ENCODE data around the gene ABLIM1.

The ABLIM1 gene

GRCh38 chr10:114643158-114643557 is 14.9 kb downstream of the ABLIM1 start:
- no peak overlapping the region for H3K4me3 ChIP-seq (ENCODE audit: low read depth in 1 of 2, low read length in 2 of 2)
- H3K27me3 ChIP-seq (ENCODE audit: control insufficient read depth in 1 of 2, insufficient read depth in 2 of 2, low read length in 2 of 2): no peaks in the 10 kb centered on the region
- H3K36me3 ChIP-seq (ENCODE audit: insufficient read depth, low read length): no peaks in the 10 kb centered on the region
- no peaks in the 10 kb centered on the region for H3K9me3 ChIP-seq (ENCODE audit: low read length)
- peaks cover 4% of the 10 kb centered on the region for H3K4me1 ChIP-seq (ENCODE audit: insufficient read depth, low read length)
- H3K27ac ChIP-seq (ENCODE audit: low read depth, low read length): no peak overlapping the region
- no peak overlapping the region for H3K9ac ChIP-seq (ENCODE audit: low read length)

DNA sequence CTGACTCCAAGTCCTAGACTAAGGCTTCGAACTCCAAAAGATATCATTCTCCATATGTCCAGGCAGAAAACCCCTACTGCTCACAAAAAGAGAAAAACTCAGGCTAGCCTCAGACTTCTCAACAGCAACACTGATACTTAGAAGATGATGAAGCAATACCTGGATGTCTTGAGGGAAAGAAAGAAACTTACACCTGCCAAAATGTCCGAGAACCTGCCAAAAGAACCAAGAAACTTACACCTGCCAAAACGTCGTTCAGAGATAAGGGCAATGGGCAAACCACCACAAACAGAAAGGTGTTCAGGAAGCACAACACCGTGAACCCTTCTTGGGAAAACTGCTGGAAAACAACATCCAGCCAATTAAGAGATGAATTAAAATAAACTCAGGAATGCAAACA is 15.3 kb downstream of the ABLIM1 start:
- Histone ChIP-seq H3K4me1 (ENCODE audit: insufficient read depth, low read length) (peaks cover 4% of the 10 kb centered on the region), H3K27ac (ENCODE audit: low read depth, low read length) (no peak overlapping the region), H3K9me3 (ENCODE audit: low read length) (no peaks in the 10 kb centered on the region), H3K27me3 (ENCODE audit: control insufficient read depth in 1 of 2, insufficient read depth in 2 of 2, low read length in 2 of 2) (no peaks in the 10 kb centered on the region), H3K4me3 (ENCODE audit: low read depth in 1 of 2, low read length in 2 of 2) (no peak overlapping the region), H3K36me3 (ENCODE audit: insufficient read depth, low read length) (no peaks in the 10 kb centered on the region), H3K9ac (ENCODE audit: low read length) (no peak overlapping the region)

DNA sequence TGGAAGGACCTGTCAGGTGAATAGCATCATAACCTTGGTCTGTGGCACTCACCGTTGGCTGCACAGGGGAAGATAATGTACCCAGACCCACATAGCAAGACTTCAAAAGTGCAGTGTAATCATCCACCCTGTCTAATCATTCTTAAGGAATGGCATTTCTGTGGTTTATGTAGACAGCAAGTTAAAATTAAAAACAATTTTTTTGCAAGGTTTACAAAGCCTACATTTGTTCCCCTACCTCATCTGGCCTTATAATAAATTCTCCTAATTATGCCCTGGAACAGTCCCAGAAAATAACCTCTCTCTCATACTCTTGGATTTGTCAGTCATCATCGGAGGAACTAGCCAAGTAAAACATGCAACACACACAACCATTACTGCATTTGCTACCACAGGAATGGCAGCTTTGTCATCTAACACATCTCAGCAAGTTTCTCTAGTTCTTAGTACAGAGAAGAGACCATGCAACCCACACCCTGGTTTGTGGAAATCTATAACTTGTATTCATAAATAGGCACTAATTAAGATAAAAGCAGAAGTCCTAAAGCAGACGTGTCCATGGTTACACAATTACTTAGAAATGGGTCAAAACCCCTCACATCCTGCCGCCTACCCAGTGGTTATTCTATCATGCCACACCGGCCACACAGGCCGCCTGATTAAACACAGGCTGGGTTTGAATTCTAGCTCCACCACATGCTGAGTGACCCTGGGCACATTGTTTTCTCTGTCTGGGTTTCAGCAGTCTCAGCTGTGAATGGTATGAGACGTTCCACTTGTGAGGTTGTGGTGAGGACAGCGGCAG is 19.1 kb downstream of the ABLIM1 start:
- Histone ChIP-seq H3K36me3 (ENCODE audit: insufficient read depth, low read length) (no peaks in the 10 kb centered on the region), H3K4me1 (ENCODE audit: insufficient read depth, low read length) (peaks cover 4% of the 10 kb centered on the region), H3K27ac (ENCODE audit: low read depth, low read length) (no peak overlapping the region), H3K27me3 (ENCODE audit: control insufficient read depth in 1 of 2, insufficient read depth in 2 of 2, low read length in 2 of 2) (peaks cover 0 to 4% of the 10 kb centered on the region in 2 donors), H3K9ac (ENCODE audit: low read length) (no peak overlapping the region), H3K9me3 (ENCODE audit: low read length) (no peaks in the 10 kb centered on the region), H3K4me3 (ENCODE audit: low read depth in 1 of 2, low read length in 2 of 2) (no peak overlapping the region)

GRCh38 chr10:114635797-114636550 is 22.1 kb downstream of the ABLIM1 start:
- Histone ChIP-seq H3K4me3 (ENCODE audit: low read depth in 1 of 2, low read length in 2 of 2) (no peak overlapping the region), H3K27me3 (ENCODE audit: control insufficient read depth in 1 of 2, insufficient read depth in 2 of 2, low read length in 2 of 2) (peaks cover 11 to 25% of the 10 kb centered on the region in 2 donors), H3K9ac (ENCODE audit: low read length) (no peak overlapping the region), H3K36me3 (ENCODE audit: insufficient read depth, low read length) (no peaks in the 10 kb centered on the region), H3K9me3 (ENCODE audit: low read length) (no peaks in the 10 kb centered on the region), H3K27ac (ENCODE audit: low read depth, low read length) (no peak overlapping the region), H3K4me1 (ENCODE audit: insufficient read depth, low read length) (peaks cover 19% of the 10 kb centered on the region)

DNA sequence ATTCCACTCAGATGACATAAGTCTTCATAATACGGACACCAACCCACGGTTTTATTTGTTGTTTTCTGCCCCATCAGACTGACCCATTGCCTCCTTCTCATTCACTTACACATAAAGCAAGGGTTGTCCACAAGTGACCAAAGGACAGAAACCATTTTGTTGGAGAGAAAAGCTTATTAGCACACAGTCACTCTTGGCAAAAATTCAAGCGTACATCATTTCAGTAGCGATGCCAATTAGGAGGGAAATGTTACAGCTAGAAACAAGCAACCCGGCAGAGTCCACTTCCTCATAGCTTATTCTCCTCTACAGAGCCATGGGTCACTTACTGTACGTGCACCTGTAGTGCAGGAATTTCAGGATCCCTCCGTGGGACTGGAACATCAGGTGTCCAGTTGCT is 23.0 kb downstream of the ABLIM1 start:
- peaks cover 19% of the 10 kb centered on the region for H3K4me1 ChIP-seq (ENCODE audit: insufficient read depth, low read length)
- H3K27ac ChIP-seq (ENCODE audit: low read depth, low read length): no peak overlapping the region
- H3K4me3 ChIP-seq (ENCODE audit: low read depth in 1 of 2, low read length in 2 of 2): no peak overlapping the region

DNA sequence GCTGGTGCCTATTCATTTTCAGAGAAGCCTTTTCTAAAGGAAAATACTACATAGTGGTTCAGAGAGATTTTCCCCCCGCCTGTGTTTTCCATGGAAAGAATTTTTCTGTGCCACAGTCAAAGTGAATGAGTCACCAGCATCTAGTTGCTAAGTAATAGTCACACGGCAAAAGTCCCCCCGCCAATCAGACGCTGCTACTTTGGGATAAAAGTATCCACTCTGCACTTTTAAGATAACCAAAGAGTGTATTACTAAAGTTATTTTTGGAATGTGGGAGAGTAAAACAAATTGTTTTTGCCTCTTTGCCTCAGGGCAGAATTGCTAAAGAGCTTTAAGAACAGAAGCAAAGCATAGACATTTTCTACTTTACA is 23.5 kb downstream of the ABLIM1 start:
- peaks cover 19% of the 10 kb centered on the region for H3K4me1 ChIP-seq (ENCODE audit: insufficient read depth, low read length)
- H3K27me3 ChIP-seq (ENCODE audit: control insufficient read depth in 1 of 2, insufficient read depth in 2 of 2, low read length in 2 of 2): peaks cover 15 to 28% of the 10 kb centered on the region in 2 donors
- H3K9ac ChIP-seq (ENCODE audit: low read length): no peak overlapping the region
- no peak overlapping the region for H3K4me3 ChIP-seq (ENCODE audit: low read depth in 1 of 2, low read length in 2 of 2)
- H3K9me3 ChIP-seq (ENCODE audit: low read length): no peaks in the 10 kb centered on the region
- H3K27ac ChIP-seq (ENCODE audit: low read depth, low read length): no peak overlapping the region
- no peaks in the 10 kb centered on the region for H3K36me3 ChIP-seq (ENCODE audit: insufficient read depth, low read length)

More for the DNA sequence above, 23.0 kb downstream of the ABLIM1 start:
- no peaks in the 10 kb centered on the region for H3K9me3 ChIP-seq (ENCODE audit: low read length)
- no peak overlapping the region for H3K9ac ChIP-seq (ENCODE audit: low read length)
- H3K36me3 ChIP-seq (ENCODE audit: insufficient read depth, low read length): no peaks in the 10 kb centered on the region
- peaks cover 11 to 28% of the 10 kb centered on the region in 2 donors for H3K27me3 ChIP-seq (ENCODE audit: control insufficient read depth in 1 of 2, insufficient read depth in 2 of 2, low read length in 2 of 2)

DNA sequence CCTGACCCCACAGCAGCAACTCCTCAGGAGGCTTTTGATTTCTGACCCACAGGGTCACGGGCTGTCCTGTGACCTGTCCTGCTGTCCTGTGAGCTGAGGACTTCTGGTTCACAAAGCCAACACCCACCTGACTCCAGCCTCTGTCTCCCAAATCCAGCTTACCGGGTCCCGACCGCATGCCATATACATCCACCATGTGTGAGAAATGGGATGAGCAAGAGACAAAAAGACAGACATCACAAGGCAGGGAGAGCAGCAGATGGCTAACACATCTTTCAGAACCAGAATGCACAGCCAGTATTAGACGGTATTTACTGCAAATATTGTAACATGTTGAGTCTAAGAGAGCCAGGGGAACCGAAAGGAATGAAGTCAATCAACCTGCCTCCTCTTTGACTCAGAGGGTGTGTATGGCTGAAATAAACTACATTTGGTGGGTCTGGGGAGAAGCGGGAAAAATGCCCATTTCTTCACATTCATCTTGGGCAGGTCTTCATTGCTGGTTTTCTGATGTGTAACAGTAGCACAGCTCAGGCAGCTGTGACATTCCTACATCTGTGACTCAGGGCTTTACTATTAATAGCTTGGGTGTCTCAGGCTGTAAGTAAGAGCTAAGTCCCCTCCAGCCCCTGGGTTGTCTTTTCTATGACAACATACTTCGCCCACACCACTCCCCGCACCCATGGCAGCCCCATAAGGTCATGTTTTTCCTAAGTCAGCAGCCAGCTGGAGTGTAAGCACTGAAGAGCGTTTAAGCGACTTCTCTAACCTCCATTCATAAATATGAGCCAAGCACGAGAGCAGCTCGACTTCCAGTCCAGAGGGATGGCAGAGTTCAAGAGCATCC is 25.0 kb downstream of the ABLIM1 start:
- Histone ChIP-seq H3K9ac (ENCODE audit: low read length) (no peak overlapping the region), H3K9me3 (ENCODE audit: low read length) (no peaks in the 10 kb centered on the region), H3K27ac (ENCODE audit: low read depth, low read length) (peak overlapping the region; percentile 46), H3K4me3 (ENCODE audit: low read depth in 1 of 2, low read length in 2 of 2) (peak overlapping the region in 1 of 2 donors; percentile 61), H3K4me1 (ENCODE audit: insufficient read depth, low read length) (peaks cover 19% of the 10 kb centered on the region), H3K36me3 (ENCODE audit: insufficient read depth, low read length) (no peaks in the 10 kb centered on the region), H3K27me3 (ENCODE audit: control insufficient read depth in 1 of 2, insufficient read depth in 2 of 2, low read length in 2 of 2) (peaks cover 17 to 28% of the 10 kb centered on the region in 2 donors)

DNA sequence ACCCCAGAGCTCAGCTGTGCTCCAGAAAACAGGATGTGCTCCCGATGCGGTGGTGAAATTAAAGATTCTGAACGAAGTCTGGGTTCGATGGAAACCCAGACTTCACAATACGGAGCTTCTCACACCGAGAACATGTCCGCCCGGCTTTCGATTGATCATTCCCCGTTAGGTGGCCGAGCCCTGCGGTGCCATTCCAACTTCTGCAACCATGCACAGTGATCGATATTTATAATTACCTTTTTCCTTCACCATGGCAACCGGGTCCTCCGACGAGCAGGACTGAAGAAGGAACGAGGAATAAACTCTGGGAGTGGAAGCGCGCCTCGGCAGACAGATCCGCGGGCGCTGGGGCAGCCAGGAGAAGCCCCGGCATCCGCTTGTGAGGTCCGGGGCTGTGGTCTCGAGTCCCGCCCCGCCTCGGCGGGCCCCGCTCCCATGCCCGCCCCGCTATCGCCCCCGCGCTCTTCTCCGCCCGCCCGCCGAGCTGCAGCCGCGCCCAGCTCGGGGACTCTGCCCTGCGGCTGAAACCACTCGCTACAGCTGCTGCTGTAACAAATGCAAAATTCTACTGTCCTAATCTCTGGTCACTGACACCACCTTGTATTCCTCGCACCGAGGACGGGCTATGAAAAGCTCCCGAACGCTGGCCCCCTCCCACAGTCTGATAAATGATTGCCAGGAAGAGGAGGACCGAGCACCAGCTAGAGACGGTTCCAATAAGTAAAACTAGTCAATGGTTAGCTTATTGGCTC is 26.2 kb downstream of the ABLIM1 start:
- peak overlapping the region; percentile 14 for H3K27ac ChIP-seq (ENCODE audit: low read depth, low read length)
- H3K36me3 ChIP-seq (ENCODE audit: insufficient read depth, low read length): no peaks in the 10 kb centered on the region
- H3K4me1 ChIP-seq (ENCODE audit: insufficient read depth, low read length): peaks cover 19% of the 10 kb centered on the region
- peaks cover 17 to 28% of the 10 kb centered on the region in 2 donors for H3K27me3 ChIP-seq (ENCODE audit: control insufficient read depth in 1 of 2, insufficient read depth in 2 of 2, low read length in 2 of 2)
- H3K4me3 ChIP-seq (ENCODE audit: low read depth in 1 of 2, low read length in 2 of 2): peak overlapping the region; percentile 17 to 61
- peak overlapping the region; percentile 18 for H3K9ac ChIP-seq (ENCODE audit: low read length)
- H3K9me3 ChIP-seq (ENCODE audit: low read length): no peaks in the 10 kb centered on the region

DNA sequence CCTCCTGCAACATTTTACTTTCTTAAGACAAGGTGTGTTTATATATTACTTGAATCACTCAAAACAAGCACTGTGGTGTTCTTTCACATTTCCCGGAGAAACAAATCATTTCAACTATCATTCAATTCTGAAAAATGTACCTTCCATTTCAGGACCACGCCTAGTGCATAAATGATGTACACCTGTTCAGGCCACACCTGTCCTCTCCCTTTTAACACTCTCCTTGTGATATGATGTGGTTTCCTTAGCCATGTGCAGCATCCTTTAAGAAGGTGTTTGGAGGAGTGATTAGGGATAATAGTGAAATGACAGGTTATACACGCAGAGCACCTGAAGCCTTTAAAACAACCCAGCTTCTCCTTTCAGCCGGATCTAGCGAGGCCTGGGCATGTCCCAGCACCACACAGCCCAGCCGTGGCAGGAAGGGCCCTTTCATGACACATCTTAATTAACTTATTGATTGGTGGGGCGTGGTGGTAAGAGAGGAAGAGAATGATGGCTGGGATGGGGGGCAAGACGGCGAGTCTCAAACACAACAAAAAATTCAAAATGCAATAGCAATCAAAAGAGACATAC is 26.9 kb downstream of the ABLIM1 start:
- H3K27me3 ChIP-seq (ENCODE audit: control insufficient read depth in 1 of 2, insufficient read depth in 2 of 2, low read length in 2 of 2): peaks cover 17 to 28% of the 10 kb centered on the region in 2 donors
- H3K27ac ChIP-seq (ENCODE audit: low read depth, low read length): no peak overlapping the region
- H3K9ac ChIP-seq (ENCODE audit: low read length): no peak overlapping the region
- peak overlapping the region; percentile 17 to 61 for H3K4me3 ChIP-seq (ENCODE audit: low read depth in 1 of 2, low read length in 2 of 2)
- peaks cover 19% of the 10 kb centered on the region for H3K4me1 ChIP-seq (ENCODE audit: insufficient read depth, low read length)
- H3K9me3 ChIP-seq (ENCODE audit: low read length): no peaks in the 10 kb centered on the region
- no peaks in the 10 kb centered on the region for H3K36me3 ChIP-seq (ENCODE audit: insufficient read depth, low read length)

GRCh38 chr10:114629824-114630730 is 28.0 kb downstream of the ABLIM1 start:
- H3K9ac ChIP-seq (ENCODE audit: low read length): no peak overlapping the region
- no peaks in the 10 kb centered on the region for H3K9me3 ChIP-seq (ENCODE audit: low read length)
- H3K4me3 ChIP-seq (ENCODE audit: low read depth in 1 of 2, low read length in 2 of 2): no peak overlapping the region
- H3K4me1 ChIP-seq (ENCODE audit: insufficient read depth, low read length): peaks cover 19% of the 10 kb centered on the region
- no peak overlapping the region for H3K27ac ChIP-seq (ENCODE audit: low read depth, low read length)
- H3K27me3 ChIP-seq (ENCODE audit: control insufficient read depth in 1 of 2, insufficient read depth in 2 of 2, low read length in 2 of 2): peaks cover 17 to 25% of the 10 kb centered on the region in 2 donors
- H3K36me3 ChIP-seq (ENCODE audit: insufficient read depth, low read length): no peaks in the 10 kb centered on the region

Data from muscle layer of colon (tissue), 2 donors.